ENCODE measurements around the gene PARP3.

DNA sequence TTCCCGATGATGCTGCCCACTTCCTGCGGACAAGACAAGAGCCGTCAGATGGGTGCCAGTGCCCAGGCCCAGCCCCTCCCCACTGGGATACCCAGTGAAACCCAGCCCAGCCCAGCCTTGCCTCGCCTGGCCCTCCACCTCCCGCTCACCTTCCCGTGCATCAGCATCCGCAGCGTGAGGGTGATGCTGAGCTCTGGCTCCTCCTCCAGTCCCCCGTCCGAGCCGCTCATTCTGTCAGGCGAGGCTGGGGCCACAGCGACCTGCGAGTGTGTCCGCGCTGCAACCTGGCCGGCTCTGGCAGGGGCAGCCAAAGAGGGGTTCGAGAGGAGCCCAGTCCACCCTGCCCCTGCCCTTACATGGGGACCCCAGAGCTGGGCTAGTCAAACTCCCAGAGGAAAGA is 18.8 kb downstream of the PARP3 start:
- no peak for TF ChIP-seq EP300 (IDR thresholded peaks at IDR 0.05)
- TF ChIP-seq, protein P1, sequence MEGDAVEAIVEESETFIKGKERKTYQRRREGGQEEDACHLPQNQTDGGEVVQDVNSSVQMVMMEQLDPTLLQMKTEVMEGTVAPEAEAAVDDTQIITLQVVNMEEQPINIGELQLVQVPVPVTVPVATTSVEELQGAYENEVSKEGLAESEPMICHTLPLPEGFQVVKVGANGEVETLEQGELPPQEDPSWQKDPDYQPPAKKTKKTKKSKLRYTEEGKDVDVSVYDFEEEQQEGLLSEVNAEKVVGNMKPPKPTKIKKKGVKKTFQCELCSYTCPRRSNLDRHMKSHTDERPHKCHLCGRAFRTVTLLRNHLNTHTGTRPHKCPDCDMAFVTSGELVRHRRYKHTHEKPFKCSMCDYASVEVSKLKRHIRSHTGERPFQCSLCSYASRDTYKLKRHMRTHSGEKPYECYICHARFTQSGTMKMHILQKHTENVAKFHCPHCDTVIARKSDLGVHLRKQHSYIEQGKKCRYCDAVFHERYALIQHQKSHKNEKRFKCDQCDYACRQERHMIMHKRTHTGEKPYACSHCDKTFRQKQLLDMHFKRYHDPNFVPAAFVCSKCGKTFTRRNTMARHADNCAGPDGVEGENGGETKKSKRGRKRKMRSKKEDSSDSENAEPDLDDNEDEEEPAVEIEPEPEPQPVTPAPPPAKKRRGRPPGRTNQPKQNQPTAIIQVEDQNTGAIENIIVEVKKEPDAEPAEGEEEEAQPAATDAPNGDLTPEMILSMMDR (IDR thresholded peaks at IDR 0.05): no peak

Data from suprapubic skin (tissue), 3 donors.